A673 (cell line): ENCODE measurements around the gene FAM180A.

Source experiments
- EZH2 ChIP-seq: fragments of 200-600 bp; sonication (generic); IDR thresholded peaks from 2 replicates; pipeline ENCODE4 v1.6.1; 2017; ENCODE audit warnings: borderline replicate concordance, low read depth, mild to moderate bottlenecking, mixed read lengths, antibody characterized with exemption, low read length; ENCODE audit not compliant: poor library complexity, severe bottlenecking
- TF ChIP-seq, protein P1 (sequence below): fragments of 300-800, 200-600 bp; sonication (generic); conservative IDR thresholded peaks from 2 replicates; pipeline ENCODE4 v1.5.1; 2017; ENCODE audit warnings: low read depth, mild to moderate bottlenecking, antibody characterized with exemption, low read length, moderate library complexity, mixed read lengths

DNA sequence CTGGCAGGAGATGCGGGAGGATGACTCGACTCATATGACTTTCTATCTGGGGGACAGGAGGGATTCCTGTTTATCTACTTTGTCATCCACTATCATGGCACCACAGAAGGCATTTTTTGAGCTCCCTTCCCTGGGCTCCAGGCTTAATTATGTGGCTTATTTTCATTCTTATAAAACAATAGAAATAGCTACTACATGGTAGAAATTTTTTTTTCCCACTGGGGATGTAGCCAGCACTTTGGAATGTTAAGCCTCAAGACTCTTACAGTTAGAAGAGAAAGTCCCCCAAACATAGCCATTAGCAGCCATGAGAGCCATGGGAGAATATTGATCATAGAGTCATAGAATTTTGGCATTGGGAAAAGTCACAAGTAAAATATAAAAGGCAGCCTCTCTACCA, 14.6 kb upstream of the FAM180A start:
- TF ChIP-seq, protein P1, sequence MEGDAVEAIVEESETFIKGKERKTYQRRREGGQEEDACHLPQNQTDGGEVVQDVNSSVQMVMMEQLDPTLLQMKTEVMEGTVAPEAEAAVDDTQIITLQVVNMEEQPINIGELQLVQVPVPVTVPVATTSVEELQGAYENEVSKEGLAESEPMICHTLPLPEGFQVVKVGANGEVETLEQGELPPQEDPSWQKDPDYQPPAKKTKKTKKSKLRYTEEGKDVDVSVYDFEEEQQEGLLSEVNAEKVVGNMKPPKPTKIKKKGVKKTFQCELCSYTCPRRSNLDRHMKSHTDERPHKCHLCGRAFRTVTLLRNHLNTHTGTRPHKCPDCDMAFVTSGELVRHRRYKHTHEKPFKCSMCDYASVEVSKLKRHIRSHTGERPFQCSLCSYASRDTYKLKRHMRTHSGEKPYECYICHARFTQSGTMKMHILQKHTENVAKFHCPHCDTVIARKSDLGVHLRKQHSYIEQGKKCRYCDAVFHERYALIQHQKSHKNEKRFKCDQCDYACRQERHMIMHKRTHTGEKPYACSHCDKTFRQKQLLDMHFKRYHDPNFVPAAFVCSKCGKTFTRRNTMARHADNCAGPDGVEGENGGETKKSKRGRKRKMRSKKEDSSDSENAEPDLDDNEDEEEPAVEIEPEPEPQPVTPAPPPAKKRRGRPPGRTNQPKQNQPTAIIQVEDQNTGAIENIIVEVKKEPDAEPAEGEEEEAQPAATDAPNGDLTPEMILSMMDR: no peak
- no peak for TF ChIP-seq EZH2
